K562 (cell line): ENCODE measurements around the gene CXCR5. TPM values are rescaled to one million over a fixed set of nuclear protein-coding genes. Genes with fewer than 3 reads are reported as not detected.

ENCODE experiments used
- CBFA2T2 ChIP-seq: fragments of 450-650 bp; conservative IDR thresholded peaks from 2 replicates; pipeline ENCODE4 v1.6.1; 2017; ENCODE audit warnings: mild to moderate bottlenecking
- CREB3L1 ChIP-seq: fragments of 450-650 bp; IDR thresholded peaks from 2 replicates; pipeline ENCODE4 v1.6.1; 2014; ENCODE audit warnings: low read depth, mild to moderate bottlenecking, moderate library complexity, borderline replicate concordance
- CTBP1 ChIP-seq: fragments of 450-650 bp; IDR thresholded peaks from 2 replicates; pipeline ENCODE4 v1.6.1; 2016; ENCODE audit warnings: borderline replicate concordance
- E2F3 ChIP-seq: fragments of 250-450 bp; sonication (Bioruptor Pico); IDR thresholded peaks from 2 replicates; pipeline ENCODE4 v1.4.0; 2020; ENCODE audit warnings: mild to moderate bottlenecking
- ESRRB ChIP-seq: fragments of 250-450 bp; sonication (Bioruptor Pico); IDR thresholded peaks from 2 replicates; pipeline ENCODE4 v1.5.0; 2020; ENCODE audit warnings: mild to moderate bottlenecking, moderate library complexity, borderline replicate concordance
- ETS1 ChIP-seq: conservative IDR thresholded peaks from 2 replicates; pipeline ENCODE4 v1.6.1; 2011; ENCODE audit warnings: low read depth, mild to moderate bottlenecking, low read length; ENCODE audit not compliant: control insufficient read depth
- FOSL1 ChIP-seq: fragments of 200-800 bp; sonication (Bioruptor generic); conservative IDR thresholded peaks from 2 replicates; pipeline ENCODE4 v1.6.1; 2016; ENCODE audit warnings: missing genetic modification characterization, missing compliant biosample characterization
- HIVEP1 ChIP-seq: fragments of 250-450 bp; sonication (Bioruptor Pico); IDR thresholded peaks from 2 replicates; pipeline ENCODE4 v1.4.0; 2020; ENCODE audit warnings: mild to moderate bottlenecking
- HOXB6 ChIP-seq: fragments of 250-450 bp; sonication (Bioruptor Pico); IDR thresholded peaks from 2 replicates; pipeline ENCODE4 v1.5.1; 2022; ENCODE audit warnings: mild to moderate bottlenecking, borderline replicate concordance
- MAFG ChIP-seq: fragments of 450-650 bp; conservative IDR thresholded peaks from 2 replicates; pipeline ENCODE4 v1.6.1; 2016; ENCODE audit warnings: missing genetic modification characterization, missing compliant biosample characterization
- NFYB ChIP-seq: IDR thresholded peaks from 2 replicates; pipeline ENCODE4 v1.6.1; 2011; ENCODE audit warnings: mild to moderate bottlenecking, moderate library complexity; ENCODE audit not compliant: insufficient read length; ENCODE audit errors: extremely low read depth
- NR2C1 ChIP-seq, 2 experiments: fragments of 450-650 bp; IDR thresholded peaks; 2 replicates each; pipeline ENCODE4 v1.6.1; 2017; ENCODE audit warnings: mild to moderate bottlenecking in 2 of 2, antibody characterized with exemption in 1 of 2, inconsistent platforms in 1 of 2, missing compliant biosample characterization in 1 of 2, missing genetic modification characterization in 1 of 2
- PBX2 ChIP-seq, 2 experiments: IDR thresholded peaks in 1 of 2; conservative IDR thresholded peaks in 1 of 2; 2 replicates each; pipeline ENCODE4 v1.6.1; 2016; ENCODE audit warnings: low read depth in 2 of 2, mild to moderate bottlenecking in 1 of 2, missing compliant biosample characterization in 1 of 2, missing genetic modification characterization in 1 of 2, moderate library complexity in 1 of 2
- PKNOX1 ChIP-seq: fragments of 450-650 bp; IDR thresholded peaks from 2 replicates; pipeline ENCODE4 v1.6.1; 2016
- ZFX ChIP-seq: sonication (generic); formaldehyde crosslinking; IDR thresholded peaks from 2 replicates; pipeline ENCODE4 v1.8.0; 2022; ENCODE audit warnings: mild to moderate bottlenecking, missing genetic modification reagents, moderate library complexity
- ZNF133 ChIP-seq: fragments of 250-450 bp; sonication (Bioruptor Pico); IDR thresholded peaks from 2 replicates; pipeline ENCODE4 v1.4.0; 2020; ENCODE audit warnings: mild to moderate bottlenecking
- ZNF740 ChIP-seq, 3 experiments: fragments of 200-800 bp in 1 of 3; sonication (Bioruptor generic) in 1 of 3; sonication (generic) in 1 of 3; formaldehyde crosslinking in 1 of 3; IDR thresholded peaks; 2 replicates each; pipeline versions ENCODE4 v1.6.1 to v1.8.0; 2016 to 2022; ENCODE audit warnings: mild to moderate bottlenecking in 2 of 3, missing compliant biosample characterization in 2 of 3, missing genetic modification characterization in 2 of 3, missing genetic modification reagents in 1 of 3
- polyA plus RNA-seq, 8 experiments: library from polyadenylated mRNA; depleted of rRNA in 4 of 8; stranded (reverse) in 5 of 8; unstranded in 3 of 8; fragments of >200 nt; fragmentation: Nextera tagmentation in 2 of 8; fragmentation: Illumina TruSeq in 1 of 8; extraction: Ambion mirVana in 2 of 8; extraction: Trizol in 1 of 8; gene quantifications; 2 replicates each; pipeline versions ENCODE4 v1.2.1 to v1.2.3, GENCODE V29; 2011 to 2014; ENCODE audit warnings: inconsistent platforms in 1 of 8, missing spikeins in 1 of 8
- total RNA-seq, 7 experiments: library from RNA; depleted of rRNA in 6 of 7; stranded (reverse); fragments of >200 nt in 6 of 7; fragmentation: Illumina TruSeq in 2 of 7; extraction: Trizol in 2 of 7; gene quantifications; 2 replicates each; pipeline versions ENCODE4 v1.2.1 to v1.2.3, GENCODE V29; 2011 to 2021; ENCODE audit warnings: low replicate concordance in 1 of 7

CXCR5 gene
- total and polyA plus RNA-seq, 9 of the 15 experiments (the other 6 are each of a cell fraction or from before 2014, with no cell fraction given) = 0.03 to 0.06 TPM; not detected in 7

GRCh38 chr11:118928101-118928869 is 44.6 kb downstream of the CXCR5 start (continued):
- 0 out of 2 replicates have a peak, but pooled peaks have one; percentile 47 for TF ChIP-seq ETS1
- peak; percentile 56; the same call in 1 of the 2 replicates for TF ChIP-seq ZFX (CRISPR knock-in tag)
- TF ChIP-seq ESRRB (CRISPR knock-in tag) = no peak
- TF ChIP-seq PKNOX1 = peak; percentile 99
- TF ChIP-seq HOXB6 (CRISPR knock-in tag) = no peak
- TF ChIP-seq ZNF740 (CRISPR knock-in tag; IDR thresholded peaks at IDR 0.05) = 0 out of 2 replicates have a peak, but pooled peaks have one; percentile 8
- TF ChIP-seq ZNF740 (tag; IDR thresholded peaks at IDR 0.05) = no peak
- peak; percentile 23; the same call in 1 of the 2 replicates for TF ChIP-seq NR2C1 (IDR thresholded peaks at IDR 0.05)
- no peak for TF ChIP-seq NR2C1 (tag; IDR thresholded peaks at IDR 0.05)
- 0 out of 2 replicates have a peak, but pooled peaks have one; percentile 15 for TF ChIP-seq CBFA2T2
- peak; percentile 97 for TF ChIP-seq PBX2 (CRISPR knock-in tag; IDR thresholded peaks at IDR 0.05; ENCODE audit: low read depth)
- TF ChIP-seq PBX2 (tag; conservative IDR thresholded peaks at IDR 0.05; ENCODE audit: low read depth) = peak; percentile 99
- peak; percentile 85 for TF ChIP-seq FOSL1 (tag)
- TF ChIP-seq E2F3 (CRISPR knock-in tag) = peak; percentile 34; the same call in 1 of the 2 replicates
- no peak for TF ChIP-seq ZNF133 (CRISPR knock-in tag)
- no peak for TF ChIP-seq HIVEP1 (CRISPR knock-in tag)
- peak; percentile 83 for TF ChIP-seq NFYB
- peak; percentile 74 for TF ChIP-seq CREB3L1
- peak; percentile 99 for TF ChIP-seq CTBP1
- TF ChIP-seq MAFG (tag) = no peak
